ENCODE data around the gene SLC16A12. TPM values are rescaled to one million over a fixed set of nuclear protein-coding genes. Genes with fewer than 3 reads are reported as not detected.

The SLC16A12 gene
- total and polyA plus RNA-seq, 8 donors = 6.0 to 38.2 (median 23.6) TPM

DNA sequence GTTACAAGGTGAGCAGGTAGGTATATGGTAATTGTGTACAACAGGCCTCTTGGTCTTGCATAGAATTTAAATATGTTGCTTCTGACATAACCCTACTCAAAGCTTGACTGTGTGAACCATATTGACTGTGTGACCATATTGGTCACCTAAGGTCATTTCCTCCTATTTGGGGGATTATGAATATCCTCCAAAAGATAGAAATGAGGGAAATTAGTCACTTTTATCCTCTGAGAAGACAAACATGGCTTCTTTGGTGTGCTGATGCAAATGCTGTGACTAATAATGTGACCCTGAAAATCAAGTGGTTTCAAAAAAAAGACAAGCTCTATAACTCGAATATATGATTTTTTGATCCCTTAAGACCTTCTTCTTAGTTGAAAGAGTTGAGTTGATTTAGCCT is 93.1 kb downstream of the SLC16A12 start:
- TF ChIP-seq CTCF (IDR thresholded peaks at IDR 0.05) = no peak
- Histone ChIP-seq H3K27ac (no peak overlapping the region), H3K36me3 (no peaks in the 10 kb centered on the region), H3K27me3 (no peaks in the 10 kb centered on the region), H3K4me1 (no peaks in the 10 kb centered on the region), H3K4me3 (no peak overlapping the region), H3K9me3 (no peaks in the 10 kb centered on the region)
- WGBS, 2 donors = 80 to 90% methylated on average over 1 of the region's 1 CpG
- FAIRE-seq (no peak), DNase-seq (no peak), ATAC-seq (no peak)
- intact Hi-C loops (cut with DNase I) = no loop called here

DNA sequence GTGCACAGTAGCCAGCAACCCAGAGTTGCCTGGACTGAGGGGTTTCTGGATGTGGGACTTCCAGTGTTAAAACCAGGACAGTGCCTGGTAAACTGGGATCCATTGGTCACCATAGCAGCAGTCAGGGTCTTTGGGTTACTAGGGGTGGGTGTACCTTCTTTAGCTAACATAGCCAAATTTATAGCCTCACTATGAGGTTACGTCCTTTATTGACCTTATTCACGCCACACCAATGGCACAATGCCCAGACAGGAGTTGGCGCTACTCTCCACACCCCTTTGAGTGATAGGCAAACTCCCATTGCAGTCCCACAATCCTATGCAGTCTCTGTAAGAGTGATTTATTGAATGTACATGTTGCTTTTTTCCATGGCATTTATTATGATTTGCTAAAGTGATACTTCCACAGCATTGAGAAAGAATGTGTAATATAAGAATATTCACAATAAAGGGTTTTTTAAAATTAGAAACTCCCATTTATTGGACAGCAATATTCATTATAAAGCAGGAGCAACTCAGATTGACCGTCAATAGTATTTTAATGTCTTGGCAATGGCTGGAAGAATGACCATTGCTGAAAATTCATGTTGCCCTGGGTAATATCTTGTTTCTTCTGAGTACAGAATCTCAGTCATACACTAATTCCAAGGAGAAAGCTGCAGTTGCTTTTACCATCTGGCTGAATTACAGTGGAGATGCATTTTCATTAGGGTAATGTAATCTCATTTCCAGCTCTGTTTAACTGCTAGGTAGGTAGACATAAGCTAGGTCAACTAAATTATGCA is 95.0 kb downstream of the SLC16A12 start:
- Histone ChIP-seq H3K36me3 (no peaks in the 10 kb centered on the region), H3K9me3 (no peaks in the 10 kb centered on the region)
- DNase-seq = peak in 5 of 6 donors; percentile 51 to 68 (median 64)

DNA sequence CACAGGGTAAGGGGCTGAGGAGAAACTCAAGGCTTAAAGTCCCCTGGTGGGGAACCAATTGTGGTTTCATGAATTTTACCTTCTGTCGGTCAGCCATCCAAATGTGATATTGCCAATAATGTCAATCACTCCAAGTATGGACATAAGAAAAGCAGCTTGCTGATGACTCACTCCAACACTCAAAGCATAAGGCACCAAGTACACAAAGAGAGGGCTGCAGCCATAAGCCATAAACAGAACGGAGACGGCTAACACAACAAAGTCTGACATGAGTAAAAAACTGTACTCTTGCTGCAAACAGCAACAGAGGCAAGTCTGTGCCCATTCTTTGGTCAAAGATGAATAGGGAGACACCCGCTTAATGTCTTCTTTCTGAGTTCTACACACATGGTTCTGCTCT is 96.9 kb downstream of the SLC16A12 start:
- no peak for FAIRE-seq

More for the DNA sequence above, 95.0 kb downstream of the SLC16A12 start:
- Histone ChIP-seq H3K4me1 (no peaks in the 10 kb centered on the region), H3K4me3 (no peak overlapping the region), H3K27ac (no peak overlapping the region), H3K27me3 (no peaks in the 10 kb centered on the region)
- TF ChIP-seq CTCF (IDR thresholded peaks at IDR 0.05) = no peak
- ATAC-seq = peak; percentile 84 to 96 (median 92)
- intact Hi-C loops (cut with DNase I) = no loop called here
- FAIRE-seq = no peak
- WGBS, 2 donors = 30 to 33% methylated on average over 4 of the region's 4 CpGs

DNA sequence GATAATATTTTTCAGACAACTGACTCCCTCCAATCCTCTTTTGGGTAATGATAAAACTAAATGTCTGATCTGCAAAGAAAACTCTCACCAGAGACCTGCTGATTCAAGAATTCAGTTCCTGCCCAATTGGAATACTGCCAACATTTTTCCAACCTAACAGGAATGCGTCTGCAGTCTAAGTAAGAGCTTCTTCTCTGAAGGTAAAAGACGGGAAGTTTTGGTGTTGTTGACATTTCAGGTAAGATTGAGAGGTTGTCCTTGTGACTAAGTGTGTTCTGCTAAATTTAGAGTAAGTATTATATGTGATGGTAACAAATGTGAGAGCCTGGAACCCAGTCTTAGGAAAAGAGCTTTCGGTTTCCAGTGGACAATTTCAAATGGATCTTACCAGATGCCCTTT is 103.4 kb downstream of the SLC16A12 start:
- no peak for TF ChIP-seq CTCF (IDR thresholded peaks at IDR 0.05)
- Histone ChIP-seq H3K27me3 (no peaks in the 10 kb centered on the region), H3K36me3 (no peaks in the 10 kb centered on the region), H3K9me3 (no peaks in the 10 kb centered on the region), H3K4me3 (no peak overlapping the region), H3K27ac (no peak overlapping the region), H3K4me1 (peaks cover 0 to 8% (median 6%) of the 10 kb centered on the region in 3 donors)
- 36% methylated on average over 3 of the region's 3 CpGs for WGBS, 2 donors
- ATAC-seq = peak; percentile 43 to 78 (median 64)
- no peak for FAIRE-seq
- DNase-seq = no peak
- intact Hi-C loops (cut with DNase I) = no loop called here

More for the DNA sequence above, 96.9 kb downstream of the SLC16A12 start:
- Histone ChIP-seq H3K4me1 (no peaks in the 10 kb centered on the region), H3K27ac (no peak overlapping the region), H3K36me3 (no peaks in the 10 kb centered on the region), H3K9me3 (no peaks in the 10 kb centered on the region), H3K4me3 (no peak overlapping the region), H3K27me3 (no peaks in the 10 kb centered on the region)
- WGBS, 2 donors = 92 to 93% methylated on average over 4 of the region's 4 CpGs
- TF ChIP-seq CTCF (IDR thresholded peaks at IDR 0.05) = no peak
- DNase-seq (no peak), ATAC-seq (no peak)
- intact Hi-C loops (cut with DNase I) = no loop called here

- no peak overlapping the region for H3K27ac ChIP-seq
- H3K4me1 ChIP-seq = peaks cover 0 to 11% (median 6%) of the 10 kb centered on the region in 3 donors
- H3K4me3 ChIP-seq = no peak overlapping the region
- no peak for FAIRE-seq
- 27 to 32% methylated on average over 1 of the region's 1 CpG for WGBS, 2 donors
- ATAC-seq = no peak
- intact Hi-C loops (cut with DNase I) = loop anchor here (5.0 to 10.0 kb wide), 4 partner anchors 123 to 138 kb away; no protein-coding TSS in a partner anchor
- no peaks in the 10 kb centered on the region for H3K27me3 ChIP-seq
- no peak for DNase-seq
- no peak for TF ChIP-seq CTCF (IDR thresholded peaks at IDR 0.05)
- no peaks in the 10 kb centered on the region for H3K36me3 ChIP-seq
- H3K9me3 ChIP-seq = no peaks in the 10 kb centered on the region
Observed at GRCh38 chr10:89428877-89429276, 106.5 kb downstream of the SLC16A12 start.
